GM12891 (cell line): ENCODE results near the gene IFNA14.

Experiments
- POLR2A ChIP-seq: IDR thresholded peaks from 2 replicates; pipeline ENCODE4 v1.6.1; 2011; ENCODE audit warnings: low read depth, low read length, control low read depth
- POLR2AphosphoS5 ChIP-seq: IDR thresholded peaks from 2 replicates; pipeline ENCODE4 v1.6.1; 2011; ENCODE audit warnings: low read depth, low read length, control low read depth
- SPI1 ChIP-seq: IDR thresholded peaks from 2 replicates; pipeline ENCODE4 v1.6.1; 2011; ENCODE audit warnings: low read depth, low read length, control low read depth
- TAF1 ChIP-seq: IDR thresholded peaks from 2 replicates; pipeline ENCODE4 v1.6.1; 2011; ENCODE audit warnings: low read depth, low read length, control low read depth

DNA sequence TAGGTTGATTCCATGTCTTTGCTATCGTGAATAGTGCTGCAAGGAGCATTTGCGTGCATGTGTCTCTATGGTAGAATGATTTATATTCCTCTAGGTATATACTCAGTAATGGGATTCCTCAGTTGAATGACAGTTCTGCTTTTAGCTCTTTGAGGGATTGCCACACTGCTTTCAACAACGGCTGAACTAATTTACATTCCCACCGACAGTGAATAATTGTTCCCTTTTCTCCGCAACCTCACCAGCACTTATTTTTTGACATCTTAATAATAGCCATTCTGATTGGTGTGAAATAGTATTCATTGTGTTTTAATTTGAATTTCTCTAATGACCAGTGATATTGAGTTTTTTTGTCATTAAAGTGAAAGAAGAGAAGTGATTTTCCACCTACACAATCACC is 46.9 kb upstream of the IFNA14 start:
- TF ChIP-seq POLR2A (no peak), TAF1 (no peak), POLR2AphosphoS5 (no peak), SPI1 (no peak)
